Right ventricle myocardium superior (tissue), 1 donor: ENCODE results near the gene FOXN3. TPM values are rescaled to one million over a fixed set of nuclear protein-coding genes. Genes with fewer than 3 reads are reported as not detected.
"Not testable (repeated sequence)": the region's sequence is repeated elsewhere in the genome, so short reads cannot be mapped to it uniquely, and the experiment has no call there.

ENCODE experiments used
- ATAC-seq: fragments of 200-7000 bp; cut with Tn5 transposase; one replicate; pipeline ENCODE4 v1.9.1; 2020; ENCODE audit warnings: mild to moderate bottlenecking; ENCODE audit not compliant: poor library complexity
- DNase-seq: peaks from one replicate; pipeline ENCODE4 v3.0.0-alpha.2; 2020
- intact Hi-C: fragments of 100-400 bp; cut with DNase I; formaldehyde crosslinking; loops from one replicate; pipeline ENCODE4 v1.11.2; 2022
- total RNA-seq: library from RNA; stranded (reverse); fragmentation: NEBNext Ultra II Directional; extraction: Animal tissue kit (Norgen Biotek cat#: 25700); gene quantifications from one replicate; pipeline ENCODE4 v1.2.1, GENCODE V29; 2021
- donor health status: DM: no; HTN: yes; CAD: no; lungs with severe emphysema.

Gene FOXN3
- total RNA-seq, 1 donor from 2014 or later: 122 TPM

GRCh38 chr14:89207925-89208328, 209.1 kb downstream of the FOXN3 start:
- ATAC-seq: no peak
- intact Hi-C loops: no loop called here
- no peak for DNase-seq

GRCh38 chr14:89206389-89207031, 210.5 kb downstream of the FOXN3 start:
- DNase-seq (no peak), ATAC-seq (no peak)
- intact Hi-C loops: no loop called here

GRCh38 chr14:89205137-89205740, 211.8 kb downstream of the FOXN3 start:
- peak; percentile 48 for DNase-seq
- no peak for ATAC-seq
- intact Hi-C loops: no loop called here

GRCh38 chr14:89202413-89203190, 214.4 kb downstream of the FOXN3 start:
- ATAC-seq: peak; percentile 26
- DNase-seq: no peak
- intact Hi-C loops: no loop called here

GRCh38 chr14:89201645-89202044, 215.4 kb downstream of the FOXN3 start:
- intact Hi-C loops: no loop called here
- no peak for DNase-seq
- ATAC-seq: no peak

GRCh38 chr14:89199357-89199756, 217.7 kb downstream of the FOXN3 start:
- ATAC-seq, DNase-seq, intact Hi-C loops: not testable (repeated sequence)

GRCh38 chr14:89198544-89199329, 218.3 kb downstream of the FOXN3 start:
- DNase-seq: no peak
- intact Hi-C loops: no loop called here
- peak; percentile 28 for ATAC-seq

- ATAC-seq (no peak), DNase-seq (no peak)
- intact Hi-C loops: no loop called here
These were observed 219.4 kb downstream of the FOXN3 start for GRCh38 chr14:89197623-89198022.

GRCh38 chr14:89196545-89196944, 220.5 kb downstream of the FOXN3 start:
- DNase-seq: no peak
- ATAC-seq: no peak
- intact Hi-C loops: no loop called here

- ATAC-seq (no peak), DNase-seq (no peak)
- intact Hi-C loops: no loop called here
These were observed 222.7 kb downstream of the FOXN3 start for GRCh38 chr14:89194376-89194775.

- intact Hi-C loops: no loop called here
- no peak for ATAC-seq
- DNase-seq: no peak
These were observed 226.1 kb downstream of the FOXN3 start for GRCh38 chr14:89190765-89191513.

GRCh38 chr14:89188492-89188891, 228.5 kb downstream of the FOXN3 start:
- ATAC-seq (no peak), DNase-seq (no peak)
- intact Hi-C loops: no loop called here

GRCh38 chr14:89187501-89187900, 229.5 kb downstream of the FOXN3 start:
- intact Hi-C loops: no loop called here
- DNase-seq (no peak), ATAC-seq (no peak)

- ATAC-seq (peak; percentile 65), DNase-seq (no peak)
- intact Hi-C loops: no loop called here
These were observed 230.1 kb downstream of the FOXN3 start for GRCh38 chr14:89186856-89187376.

- DNase-seq (no peak), ATAC-seq (peak; percentile 83)
- intact Hi-C loops: no loop called here
These were observed 230.8 kb downstream of the FOXN3 start for GRCh38 chr14:89185919-89186855.

- intact Hi-C loops: no loop called here
- DNase-seq (peak; percentile 51), ATAC-seq (peak; percentile 62)
These were observed 232.1 kb downstream of the FOXN3 start for GRCh38 chr14:89184952-89185351.

- ATAC-seq (no peak), DNase-seq (no peak)
- intact Hi-C loops: no loop called here
These were observed 234.7 kb downstream of the FOXN3 start for GRCh38 chr14:89182326-89182725.
